Measurements from ENCODE around the gene CRB1. TPM values are rescaled to one million over a fixed set of nuclear protein-coding genes. Genes with fewer than 3 reads are reported as not detected.

The CRB1 gene
- total and polyA plus RNA-seq, 2 of the 8 experiments (the other 6 are each of a cell fraction or from before 2014, with no cell fraction given), result 0.03 TPM; not detected in 1

DNA sequence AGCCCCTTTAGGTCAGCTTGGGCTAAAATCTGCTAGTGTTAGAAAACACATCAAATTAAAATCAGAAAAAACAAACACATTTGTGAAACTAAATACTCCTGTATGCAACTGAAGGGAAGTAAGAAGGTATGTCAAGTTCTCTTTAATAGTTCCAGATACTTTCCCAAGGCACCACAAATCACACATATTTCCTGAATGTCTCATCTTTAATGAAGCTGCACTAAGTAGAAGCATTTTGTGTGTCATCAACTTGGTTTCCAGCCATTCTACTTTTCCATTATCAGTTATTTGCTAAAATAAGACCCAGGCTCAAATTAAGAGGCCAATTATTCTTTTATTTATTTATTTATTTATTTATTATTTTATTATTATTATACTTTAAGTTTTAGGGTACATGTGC is 34.7 kb downstream of the CRB1 start (continued):
- no peak for TF ChIP-seq CTBP2 (IDR thresholded peaks at IDR 0.05; ENCODE audit: borderline replicate concordance, insufficient read depth, insufficient read length, low read length)
- TF ChIP-seq POLR2AphosphoS5 (IDR thresholded peaks at IDR 0.05; ENCODE audit: low read depth, low read length), result no peak
- TF ChIP-seq BRCA1 (IDR thresholded peaks at IDR 0.05; ENCODE audit: low read depth, low read length), result no peak
- TF ChIP-seq ATF3 (IDR thresholded peaks at IDR 0.05; ENCODE audit: insufficient read depth, low read depth, low read length), result no peak
